KMS-11 (cell line): ENCODE results near the gene GAK.

Experiments
- H2AFZ ChIP-seq: fragments of 200-600 bp; sonication (generic); 2 replicates; pipeline ENCODE4 v1.6.1; 2016; ENCODE audit warnings: antibody characterized with exemption, mixed run types, low read depth
- H3K27ac ChIP-seq: fragments of 200-600 bp; sonication (generic); 2 replicates; pipeline ENCODE4 v1.6.1; 2016; ENCODE audit warnings: mild to moderate bottlenecking, mixed run types
- H3K27me3 ChIP-seq: fragments of 200-600 bp; sonication (generic); 2 replicates; pipeline ENCODE4 v1.6.1; 2017; ENCODE audit warnings: mild to moderate bottlenecking, low read depth, mixed run types, moderate library complexity; ENCODE audit not compliant: insufficient read depth
- H3K36me3 ChIP-seq: fragments of 200-600 bp; sonication (generic); 2 replicates; pipeline ENCODE4 v1.6.1; 2017; ENCODE audit warnings: mild to moderate bottlenecking, mixed run types; ENCODE audit not compliant: insufficient read depth
- H3K4me1 ChIP-seq: fragments of 200-600 bp; sonication (generic); 2 replicates; pipeline ENCODE4 v1.6.1; 2016; ENCODE audit warnings: mild to moderate bottlenecking, low read depth, mixed run types; ENCODE audit not compliant: poor library complexity, severe bottlenecking
- H3K4me2 ChIP-seq: fragments of 200-600 bp; sonication (generic); 2 replicates; pipeline ENCODE4 v1.7.0; 2016; ENCODE audit warnings: mild to moderate bottlenecking, mixed run types
- H3K4me3 ChIP-seq: fragments of 200-600 bp; sonication (generic); IDR thresholded peaks from 2 replicates; pipeline ENCODE4 v1.6.1; 2017; ENCODE audit warnings: low read depth, low read length, mixed read lengths; ENCODE audit not compliant: insufficient read depth
- H3K79me2 ChIP-seq: fragments of 200-600 bp; sonication (generic); 2 replicates; pipeline ENCODE4 v1.6.1; 2016; ENCODE audit warnings: low read depth, mixed run types; ENCODE audit not compliant: insufficient read depth
- H3K9ac ChIP-seq: fragments of 200-600 bp; sonication (generic); 2 replicates; pipeline ENCODE4 v1.6.1; 2016; ENCODE audit warnings: mild to moderate bottlenecking, mixed run types
- H4K20me1 ChIP-seq: fragments of 200-600 bp; sonication (generic); 2 replicates; pipeline ENCODE4 v1.6.1; 2016; ENCODE audit warnings: mild to moderate bottlenecking, mixed run types; ENCODE audit not compliant: insufficient read depth
- CTCF ChIP-seq: fragments of 200-600 bp; sonication (generic); conservative IDR thresholded peaks from 2 replicates; pipeline ENCODE4 v1.6.1; 2017; ENCODE audit warnings: low read depth, mild to moderate bottlenecking, antibody characterized with exemption, low read length, moderate library complexity, mixed read lengths

The GAK gene

GRCh38 chr4:955931-956381, 23.8 kb upstream of the GAK start:
- no peaks in the 10 kb centered on the region for H4K20me1 ChIP-seq
- no peak for TF ChIP-seq CTCF

GRCh38 chr4:955161-955921, 23.2 kb upstream of the GAK start:
- no peak overlapping the region for H3K4me3 ChIP-seq
- H3K36me3 ChIP-seq: no peaks in the 10 kb centered on the region
- H3K79me2 ChIP-seq: no peaks in the 10 kb centered on the region
- H4K20me1 ChIP-seq: no peaks in the 10 kb centered on the region
- no peaks in the 10 kb centered on the region for H3K4me1 ChIP-seq
- no peak overlapping the region for H3K27ac ChIP-seq
- no peaks in the 10 kb centered on the region for H3K27me3 ChIP-seq
- TF ChIP-seq CTCF: no peak
- H2AFZ ChIP-seq: no peak overlapping the region
- no peak overlapping the region for H3K9ac ChIP-seq
- no peak overlapping the region for H3K4me2 ChIP-seq

More at GRCh38 chr4:955931-956381, 23.8 kb upstream of the GAK start:
- no peaks in the 10 kb centered on the region for H3K4me1 ChIP-seq
- no peaks in the 10 kb centered on the region for H3K79me2 ChIP-seq
- H3K27me3 ChIP-seq: no peaks in the 10 kb centered on the region
- no peak overlapping the region for H2AFZ ChIP-seq
- no peaks in the 10 kb centered on the region for H3K36me3 ChIP-seq
- no peak overlapping the region for H3K27ac ChIP-seq
- H3K9ac ChIP-seq: no peak overlapping the region
- H3K4me3 ChIP-seq: no peak overlapping the region
- H3K4me2 ChIP-seq: no peak overlapping the region

- no peak overlapping the region for H2AFZ ChIP-seq
- no peak overlapping the region for H3K9ac ChIP-seq
- H3K4me2 ChIP-seq: no peak overlapping the region
- no peaks in the 10 kb centered on the region for H4K20me1 ChIP-seq
- H3K27me3 ChIP-seq: no peaks in the 10 kb centered on the region
- H3K27ac ChIP-seq: no peak overlapping the region
- no peaks in the 10 kb centered on the region for H3K4me1 ChIP-seq
- H3K36me3 ChIP-seq: no peaks in the 10 kb centered on the region
- no peak for TF ChIP-seq CTCF
- H3K4me3 ChIP-seq: no peak overlapping the region
- no peaks in the 10 kb centered on the region for H3K79me2 ChIP-seq
These were observed 22.3 kb upstream of the GAK start for GRCh38 chr4:954211-955020.

GRCh38 chr4:953574-953915, 21.4 kb upstream of the GAK start:
- Histone ChIP-seq H3K4me3 (no peak overlapping the region), H3K27ac (no peak overlapping the region), H3K4me2 (no peak overlapping the region), H4K20me1 (no peaks in the 10 kb centered on the region), H3K36me3 (no peaks in the 10 kb centered on the region), H3K27me3 (no peaks in the 10 kb centered on the region), H3K4me1 (no peaks in the 10 kb centered on the region), H3K79me2 (no peaks in the 10 kb centered on the region), H3K9ac (no peak overlapping the region), H2AFZ (no peak overlapping the region)
- no peak for TF ChIP-seq CTCF
